ENCODE data around the gene ZNF823.

GRCh38 chr19:11738746-11739620 lies at the start of gene ZNF823:
- TF ChIP-seq CTCF (IDR thresholded peaks at IDR 0.05) (peak in 1 of 7 experiments; percentile 1), POLR2A (IDR thresholded peaks at IDR 0.05) (peak; percentile 84 to 97 (median 96))
